ENCODE results near the gene CCNL2.

DNA sequence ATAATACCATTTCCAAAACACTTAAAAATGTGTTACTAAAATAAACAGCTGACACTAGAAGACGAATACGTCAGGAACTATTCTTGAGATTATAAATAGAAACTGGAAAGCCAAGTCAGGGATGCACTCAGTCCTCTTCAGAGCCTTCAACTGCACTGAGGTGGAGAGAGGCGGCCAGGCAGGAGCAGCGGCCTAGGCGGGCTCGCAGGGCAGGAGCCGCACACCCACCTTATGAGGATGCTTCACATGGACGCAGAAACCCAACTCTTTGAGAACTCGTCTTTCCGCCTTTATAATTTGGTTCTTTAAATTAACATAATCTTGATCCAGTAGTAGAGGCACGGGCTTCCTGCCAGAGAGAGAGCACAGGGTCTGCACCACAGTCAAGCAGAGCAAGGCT is 4.0 kb downstream of the CCNL2 start:
- TF ChIP-seq, protein P1, sequence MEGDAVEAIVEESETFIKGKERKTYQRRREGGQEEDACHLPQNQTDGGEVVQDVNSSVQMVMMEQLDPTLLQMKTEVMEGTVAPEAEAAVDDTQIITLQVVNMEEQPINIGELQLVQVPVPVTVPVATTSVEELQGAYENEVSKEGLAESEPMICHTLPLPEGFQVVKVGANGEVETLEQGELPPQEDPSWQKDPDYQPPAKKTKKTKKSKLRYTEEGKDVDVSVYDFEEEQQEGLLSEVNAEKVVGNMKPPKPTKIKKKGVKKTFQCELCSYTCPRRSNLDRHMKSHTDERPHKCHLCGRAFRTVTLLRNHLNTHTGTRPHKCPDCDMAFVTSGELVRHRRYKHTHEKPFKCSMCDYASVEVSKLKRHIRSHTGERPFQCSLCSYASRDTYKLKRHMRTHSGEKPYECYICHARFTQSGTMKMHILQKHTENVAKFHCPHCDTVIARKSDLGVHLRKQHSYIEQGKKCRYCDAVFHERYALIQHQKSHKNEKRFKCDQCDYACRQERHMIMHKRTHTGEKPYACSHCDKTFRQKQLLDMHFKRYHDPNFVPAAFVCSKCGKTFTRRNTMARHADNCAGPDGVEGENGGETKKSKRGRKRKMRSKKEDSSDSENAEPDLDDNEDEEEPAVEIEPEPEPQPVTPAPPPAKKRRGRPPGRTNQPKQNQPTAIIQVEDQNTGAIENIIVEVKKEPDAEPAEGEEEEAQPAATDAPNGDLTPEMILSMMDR (conservative IDR thresholded peaks at IDR 0.05; ENCODE audit: low read length): no peak
- TF ChIP-seq EZH2phosphoT487 (IDR thresholded peaks at IDR 0.05; ENCODE audit: borderline replicate concordance): no peak
